ENCODE data around the gene ADAM19. TPM values are rescaled to one million over a fixed set of nuclear protein-coding genes. Genes with fewer than 3 reads are reported as not detected.

The ADAM19 gene
- total RNA-seq, 3 donors from 2014 or later, result 1.9 to 3.6 (median 3.5) TPM

DNA sequence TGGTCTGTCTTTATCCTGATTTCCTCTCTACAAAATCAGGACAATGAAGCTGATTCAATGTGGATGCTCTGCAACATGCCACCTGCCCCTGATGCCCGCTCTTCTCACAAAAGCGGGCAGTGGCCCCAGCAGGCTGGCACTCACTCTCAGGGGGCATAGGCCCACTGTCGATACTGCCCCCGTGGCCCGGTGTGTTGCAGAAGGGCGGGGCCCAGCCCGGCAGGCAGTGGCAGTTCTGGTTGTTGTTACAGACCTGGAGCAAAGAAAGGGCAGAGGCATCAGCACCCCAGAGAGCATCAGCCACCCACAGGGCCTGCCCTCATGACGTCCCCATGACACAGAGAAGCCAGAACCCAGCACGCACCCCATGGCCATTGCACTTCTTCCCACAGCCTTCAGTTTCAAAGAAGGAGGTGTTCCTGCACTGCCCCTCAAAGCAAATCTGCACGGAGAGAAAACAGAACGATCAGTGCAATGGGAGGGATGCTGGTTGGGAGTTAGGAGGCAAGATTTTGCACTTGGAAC, 84.0 kb downstream of the ADAM19 start:
- TF ChIP-seq POLR2A (IDR thresholded peaks at IDR 0.05), result no peak
- TF ChIP-seq, protein P1, sequence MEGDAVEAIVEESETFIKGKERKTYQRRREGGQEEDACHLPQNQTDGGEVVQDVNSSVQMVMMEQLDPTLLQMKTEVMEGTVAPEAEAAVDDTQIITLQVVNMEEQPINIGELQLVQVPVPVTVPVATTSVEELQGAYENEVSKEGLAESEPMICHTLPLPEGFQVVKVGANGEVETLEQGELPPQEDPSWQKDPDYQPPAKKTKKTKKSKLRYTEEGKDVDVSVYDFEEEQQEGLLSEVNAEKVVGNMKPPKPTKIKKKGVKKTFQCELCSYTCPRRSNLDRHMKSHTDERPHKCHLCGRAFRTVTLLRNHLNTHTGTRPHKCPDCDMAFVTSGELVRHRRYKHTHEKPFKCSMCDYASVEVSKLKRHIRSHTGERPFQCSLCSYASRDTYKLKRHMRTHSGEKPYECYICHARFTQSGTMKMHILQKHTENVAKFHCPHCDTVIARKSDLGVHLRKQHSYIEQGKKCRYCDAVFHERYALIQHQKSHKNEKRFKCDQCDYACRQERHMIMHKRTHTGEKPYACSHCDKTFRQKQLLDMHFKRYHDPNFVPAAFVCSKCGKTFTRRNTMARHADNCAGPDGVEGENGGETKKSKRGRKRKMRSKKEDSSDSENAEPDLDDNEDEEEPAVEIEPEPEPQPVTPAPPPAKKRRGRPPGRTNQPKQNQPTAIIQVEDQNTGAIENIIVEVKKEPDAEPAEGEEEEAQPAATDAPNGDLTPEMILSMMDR (IDR thresholded peaks at IDR 0.05), result no peak
- TF ChIP-seq POLR2AphosphoS5 (IDR thresholded peaks at IDR 0.05), result no peak
- H3K36me3 ChIP-seq, result no peaks in the 10 kb centered on the region
- H3K27ac ChIP-seq, result no peak overlapping the region
- H3K27me3 ChIP-seq, result no peaks in the 10 kb centered on the region
- H3K9me3 ChIP-seq, result no peaks in the 10 kb centered on the region
- intact Hi-C loops (cut with DNase I; ENCODE audit: low total_unique reads), result no loop called here
- no peak overlapping the region for H3K4me3 ChIP-seq
- H3K4me1 ChIP-seq, result no peaks in the 10 kb centered on the region
- DNase-seq (ENCODE audit: low spot score in 2 of 2), result no peak

DNA sequence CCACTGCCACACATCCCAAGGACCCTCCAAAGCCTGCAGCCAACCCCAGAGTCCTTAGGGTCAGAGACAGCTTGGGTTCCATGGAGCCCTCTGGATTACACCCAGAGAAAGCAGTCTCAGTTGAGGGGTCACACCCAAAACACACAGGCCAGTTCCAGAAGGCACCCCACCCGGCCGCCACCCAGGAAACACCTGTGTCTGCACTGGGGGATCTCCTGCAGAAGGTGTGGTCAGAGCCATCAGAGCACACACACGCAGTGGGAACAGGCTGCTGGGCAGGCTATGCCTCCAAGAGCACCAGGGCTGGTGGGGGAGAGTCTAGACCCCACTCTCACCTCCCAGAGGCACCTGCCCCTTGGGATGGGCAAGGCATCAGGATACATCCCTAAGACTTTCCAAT, 88.2 kb downstream of the ADAM19 start:
- DNase-seq (ENCODE audit: low spot score in 2 of 2), result no peak
- Histone ChIP-seq H3K4me3 (no peak overlapping the region), H3K27ac (no peak overlapping the region), H3K4me1 (no peaks in the 10 kb centered on the region), H3K36me3 (no peaks in the 10 kb centered on the region), H3K9me3 (no peaks in the 10 kb centered on the region), H3K27me3 (no peaks in the 10 kb centered on the region)
- intact Hi-C loops (cut with DNase I; ENCODE audit: low total_unique reads), result no loop called here
- TF ChIP-seq, protein P1 (IDR thresholded peaks at IDR 0.05), result no peak
- TF ChIP-seq POLR2A (IDR thresholded peaks at IDR 0.05) (no peak), POLR2AphosphoS5 (IDR thresholded peaks at IDR 0.05) (no peak)

DNA sequence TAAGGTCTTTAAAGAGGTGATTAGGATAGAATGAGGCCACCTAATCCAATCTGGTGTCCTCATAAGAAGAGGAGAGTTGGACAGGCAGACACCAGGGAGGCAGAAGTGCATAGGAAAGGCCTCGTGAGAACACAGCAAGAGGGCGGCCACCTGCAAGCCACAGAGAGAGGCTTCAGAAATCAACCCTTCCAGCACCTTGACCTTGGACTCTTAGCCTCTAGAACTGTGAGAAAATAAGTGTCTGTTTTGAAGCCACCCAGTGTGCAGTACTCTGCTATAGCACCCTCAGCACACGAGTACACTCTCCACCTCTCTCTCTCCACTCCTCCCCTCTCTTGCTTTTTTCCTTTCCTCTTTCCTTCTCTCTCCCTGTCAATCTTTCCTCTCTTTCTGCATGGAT, 88.7 kb downstream of the ADAM19 start:
- DNase-seq (ENCODE audit: low spot score in 2 of 2), result no peak
- Histone ChIP-seq H3K27me3 (no peaks in the 10 kb centered on the region), H3K4me1 (no peaks in the 10 kb centered on the region), H3K9me3 (no peaks in the 10 kb centered on the region), H3K4me3 (no peak overlapping the region), H3K36me3 (no peaks in the 10 kb centered on the region), H3K27ac (no peak overlapping the region)
- intact Hi-C loops (cut with DNase I; ENCODE audit: low total_unique reads), result no loop called here
- TF ChIP-seq, protein P1 (IDR thresholded peaks at IDR 0.05), result no peak
- TF ChIP-seq POLR2AphosphoS5 (IDR thresholded peaks at IDR 0.05) (no peak), POLR2A (IDR thresholded peaks at IDR 0.05) (no peak)

DNA sequence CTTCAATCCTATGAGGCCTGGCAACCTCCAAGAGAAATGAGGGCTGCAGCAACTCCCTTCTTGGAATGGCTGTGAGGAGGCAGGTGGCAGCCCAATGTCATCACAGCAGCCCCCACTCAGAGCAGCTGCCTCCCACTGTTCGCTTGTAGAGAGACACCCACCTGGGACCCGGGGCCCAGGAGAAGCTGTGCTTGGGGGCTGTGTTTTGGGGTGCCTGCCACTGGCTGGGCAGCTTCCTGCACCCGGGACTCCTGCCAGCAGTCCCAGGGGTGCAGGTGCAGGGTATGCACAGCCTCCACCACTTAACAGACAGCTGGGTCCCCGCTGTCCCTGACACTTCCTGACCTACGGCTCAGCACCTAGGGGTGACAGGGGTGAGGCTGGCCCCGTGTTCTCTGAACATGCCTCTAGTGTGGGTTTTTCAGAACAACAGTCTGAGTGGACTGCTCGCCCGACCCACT, 89.3 kb downstream of the ADAM19 start:
- no peak for DNase-seq (ENCODE audit: low spot score in 2 of 2)
- H3K4me1 ChIP-seq, result no peaks in the 10 kb centered on the region
- H3K36me3 ChIP-seq, result no peaks in the 10 kb centered on the region
- intact Hi-C loops (cut with DNase I; ENCODE audit: low total_unique reads), result no loop called here
- H3K9me3 ChIP-seq, result no peaks in the 10 kb centered on the region
- TF ChIP-seq, protein P1 (IDR thresholded peaks at IDR 0.05), result no peak
- no peaks in the 10 kb centered on the region for H3K27me3 ChIP-seq
- H3K27ac ChIP-seq, result no peak overlapping the region
- no peak overlapping the region for H3K4me3 ChIP-seq

DNA sequence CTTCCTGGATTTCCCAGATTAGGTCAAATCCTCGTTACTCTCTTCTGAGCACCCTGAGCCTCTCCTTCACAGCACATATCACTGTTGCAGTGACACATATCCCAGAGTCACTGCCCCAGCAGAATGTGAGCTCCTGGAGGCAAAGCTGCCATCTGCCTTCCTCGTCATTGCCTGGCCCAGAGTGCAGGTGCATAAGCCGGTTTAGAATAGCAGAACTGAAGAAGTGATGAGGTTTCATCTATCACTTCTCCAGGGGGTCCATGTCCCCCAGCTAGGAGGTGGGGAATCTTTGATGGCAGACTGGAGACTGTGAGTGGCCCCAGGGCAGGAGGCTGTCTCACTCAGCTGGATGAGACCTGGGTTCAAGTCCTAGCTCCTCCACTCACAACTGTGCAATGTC, 89.8 kb downstream of the ADAM19 start:
- intact Hi-C loops (cut with DNase I; ENCODE audit: low total_unique reads), result no loop called here
- H3K4me3 ChIP-seq, result no peak overlapping the region
- no peaks in the 10 kb centered on the region for H3K4me1 ChIP-seq
- no peaks in the 10 kb centered on the region for H3K27me3 ChIP-seq
- TF ChIP-seq, protein P1 (IDR thresholded peaks at IDR 0.05), result no peak
- TF ChIP-seq POLR2A (IDR thresholded peaks at IDR 0.05) (no peak), POLR2AphosphoS5 (IDR thresholded peaks at IDR 0.05) (no peak)
- DNase-seq (ENCODE audit: low spot score in 2 of 2), result no peak
- H3K27ac ChIP-seq, result no peak overlapping the region
- no peaks in the 10 kb centered on the region for H3K36me3 ChIP-seq
- no peaks in the 10 kb centered on the region for H3K9me3 ChIP-seq

All from breast epithelium (tissue), 4 donors.